Tibial artery (tissue), 4 donors: ENCODE data around the gene ARRB1.
A peak's percentile ranks its signal among the peaks of the same experiment; 100 is the strongest.

Source experiments
- DNase-seq, 2 donors: peaks; one replicate each; pipeline ENCODE4 v3.0.0-alpha.2; 2019
- H3K27ac ChIP-seq, 2 donors: fragments of 200-600 bp; sonication (generic) in 1 of 2; 1 replicate in 1 of 2; 2 replicates in 1 of 2; pipeline ENCODE4 v1.5.1; 2018 to 2019; ENCODE audit warnings: mild to moderate bottlenecking in 1 of 2
- H3K27me3 ChIP-seq, 2 donors: fragments of 200-600 bp; sonication (generic) in 1 of 2; one replicate each; pipeline versions ENCODE4 v1.5.1 to v1.6.0; 2016 to 2019
- H3K36me3 ChIP-seq, 3 donors: fragments of 200-600 bp; sonication (generic) in 2 of 3; one replicate each; pipeline ENCODE4 v1.5.1; 2016 to 2019; ENCODE audit warnings: mild to moderate bottlenecking in 2 of 3
- H3K4me1 ChIP-seq, 4 donors: fragments of 200-600 bp; sonication (generic) in 2 of 4; 1 replicate in 3 of 4; 2 replicates in 1 of 4; pipeline ENCODE4 v1.5.1; 2016 to 2019
- H3K4me3 ChIP-seq, 2 donors: fragments of 200-600 bp; sonication (generic) in 1 of 2; 1 replicate in 1 of 2; 2 replicates in 1 of 2; pipeline ENCODE4 v1.5.1; 2018 to 2019; ENCODE audit warnings: mild to moderate bottlenecking in 2 of 2
- H3K9me3 ChIP-seq, 3 donors: fragments of 200-600 bp; sonication (generic) in 1 of 3; one replicate each; pipeline ENCODE4 v1.5.1; 2016 to 2019
- intact Hi-C: fragments of 100-400 bp; cut with DNase I; formaldehyde crosslinking; loops from one replicate; pipeline ENCODE4 v1.15.0; 2023; ENCODE audit warnings: low total_unique reads
- TF ChIP-seq, protein P1 (sequence below), 2 experiments: fragments of 200-600 bp in 1 of 2; fragments of 450-650 bp in 1 of 2; IDR thresholded peaks; one replicate each; pipeline ENCODE4 v1.5.1; 2017 to 2019; ENCODE audit warnings: antibody characterized with exemption in 2 of 2, mild to moderate bottlenecking in 1 of 2, moderate library complexity in 1 of 2

The ARRB1 gene

GRCh38 chr11:75389925-75390324 is 38.5 kb upstream of the ARRB1 start:
- intact Hi-C loops, result loop anchor here (2.0 to 10.0 kb wide), 3 partner anchors 55 to 141 kb away; no protein-coding TSS in a partner anchor
- H3K4me1 ChIP-seq, result peaks cover 0 to 8% (median 0%) of the 10 kb centered on the region in 4 donors
- TF ChIP-seq, protein P1, sequence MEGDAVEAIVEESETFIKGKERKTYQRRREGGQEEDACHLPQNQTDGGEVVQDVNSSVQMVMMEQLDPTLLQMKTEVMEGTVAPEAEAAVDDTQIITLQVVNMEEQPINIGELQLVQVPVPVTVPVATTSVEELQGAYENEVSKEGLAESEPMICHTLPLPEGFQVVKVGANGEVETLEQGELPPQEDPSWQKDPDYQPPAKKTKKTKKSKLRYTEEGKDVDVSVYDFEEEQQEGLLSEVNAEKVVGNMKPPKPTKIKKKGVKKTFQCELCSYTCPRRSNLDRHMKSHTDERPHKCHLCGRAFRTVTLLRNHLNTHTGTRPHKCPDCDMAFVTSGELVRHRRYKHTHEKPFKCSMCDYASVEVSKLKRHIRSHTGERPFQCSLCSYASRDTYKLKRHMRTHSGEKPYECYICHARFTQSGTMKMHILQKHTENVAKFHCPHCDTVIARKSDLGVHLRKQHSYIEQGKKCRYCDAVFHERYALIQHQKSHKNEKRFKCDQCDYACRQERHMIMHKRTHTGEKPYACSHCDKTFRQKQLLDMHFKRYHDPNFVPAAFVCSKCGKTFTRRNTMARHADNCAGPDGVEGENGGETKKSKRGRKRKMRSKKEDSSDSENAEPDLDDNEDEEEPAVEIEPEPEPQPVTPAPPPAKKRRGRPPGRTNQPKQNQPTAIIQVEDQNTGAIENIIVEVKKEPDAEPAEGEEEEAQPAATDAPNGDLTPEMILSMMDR (IDR thresholded peaks at IDR 0.05), result no peak
- peaks cover 0 to 13% of the 10 kb centered on the region in 2 donors for H3K27me3 ChIP-seq
- H3K9me3 ChIP-seq, result no peaks in the 10 kb centered on the region
- peak in 1 of 2 donors; percentile 55 for DNase-seq
- H3K27ac ChIP-seq, result no peak overlapping the region
- H3K4me3 ChIP-seq, result no peak overlapping the region
- H3K36me3 ChIP-seq, result no peaks in the 10 kb centered on the region

DNA sequence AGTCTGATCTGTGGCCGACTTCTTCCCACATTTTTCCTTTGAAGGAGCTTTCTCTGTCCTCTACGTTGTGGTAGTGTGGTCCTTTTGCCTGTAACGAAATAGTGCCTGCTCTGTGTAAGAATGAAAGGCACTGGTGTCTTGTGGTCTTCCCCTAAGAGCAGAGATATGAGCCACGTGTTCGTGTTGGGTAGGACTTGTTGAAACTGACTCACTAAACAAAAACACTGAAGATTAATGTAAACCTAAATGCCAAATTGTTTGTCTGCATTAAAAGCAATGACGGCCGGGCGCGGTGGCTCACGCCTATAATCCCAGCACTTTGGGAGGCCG is 37.8 kb upstream of the ARRB1 start:
- no peak overlapping the region for H3K4me3 ChIP-seq
- no peaks in the 10 kb centered on the region for H3K36me3 ChIP-seq
- H3K9me3 ChIP-seq, result no peaks in the 10 kb centered on the region
- H3K27ac ChIP-seq, result no peak overlapping the region
- peaks cover 0 to 17% of the 10 kb centered on the region in 2 donors for H3K27me3 ChIP-seq
- intact Hi-C loops, result loop anchor here (2.0 to 10.0 kb wide), 2 partner anchors 64 to 142 kb away; no protein-coding TSS in a partner anchor
- DNase-seq, result peak in 1 of 2 donors; percentile 0
- TF ChIP-seq, protein P1 (IDR thresholded peaks at IDR 0.05), result no peak
- peaks cover 0 to 8% (median 0%) of the 10 kb centered on the region in 4 donors for H3K4me1 ChIP-seq

DNA sequence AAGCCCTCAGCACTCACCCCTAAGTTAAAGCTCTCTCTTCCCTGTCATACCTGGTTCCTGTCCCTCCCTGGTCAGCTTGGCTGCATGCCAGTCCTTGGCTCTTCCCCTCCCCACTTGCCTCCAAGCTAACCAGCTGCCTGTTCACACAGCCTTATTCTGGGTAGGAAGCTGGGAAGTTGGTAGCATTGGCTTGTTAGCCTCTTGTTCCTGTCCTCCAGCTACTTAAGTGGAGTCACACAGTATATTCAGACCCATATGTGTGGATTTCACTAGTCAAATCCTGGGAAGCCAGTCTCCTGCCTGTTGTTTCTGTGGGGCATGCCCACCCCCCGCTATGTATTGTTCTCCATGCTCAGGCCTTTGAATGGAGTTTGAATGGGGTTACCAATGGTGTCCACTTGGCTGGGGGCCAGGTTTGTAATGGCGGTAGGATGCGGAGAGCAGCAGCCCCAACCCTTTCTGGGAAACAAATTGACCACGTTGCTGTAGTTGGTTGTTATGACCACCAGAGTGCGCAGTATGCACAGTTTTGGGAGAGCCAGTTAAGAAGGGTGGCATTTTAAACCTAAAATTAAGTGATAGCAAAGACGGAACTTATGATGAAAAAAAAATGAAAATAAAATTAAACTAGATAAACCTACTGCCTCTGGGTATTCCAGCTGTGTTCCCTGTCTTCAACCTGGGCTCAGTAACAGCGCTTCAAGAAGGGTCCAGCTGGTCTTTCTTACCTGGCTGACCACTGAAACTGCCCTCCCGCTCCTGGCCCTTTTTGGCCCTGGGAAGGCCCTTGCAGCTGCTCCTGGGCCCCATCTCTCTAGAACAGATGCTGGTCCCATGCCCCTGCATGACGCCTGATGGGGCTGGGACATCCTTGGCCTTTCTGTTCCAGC is 37.2 kb upstream of the ARRB1 start:
- peaks cover 0 to 17% of the 10 kb centered on the region in 2 donors for H3K27me3 ChIP-seq
- TF ChIP-seq, protein P1 (IDR thresholded peaks at IDR 0.05), result peak; percentile 81 to 83
- H3K27ac ChIP-seq, result no peak overlapping the region
- no peaks in the 10 kb centered on the region for H3K36me3 ChIP-seq
- peak; percentile 60 to 78 for DNase-seq
- no peak overlapping the region for H3K4me3 ChIP-seq
- intact Hi-C loops, result loop anchor here (2.0 to 10.0 kb wide), 2 partner anchors 64 to 142 kb away; no protein-coding TSS in a partner anchor
- H3K9me3 ChIP-seq, result no peaks in the 10 kb centered on the region
- H3K4me1 ChIP-seq, result peaks cover 0 to 8% (median 0%) of the 10 kb centered on the region in 4 donors

DNA sequence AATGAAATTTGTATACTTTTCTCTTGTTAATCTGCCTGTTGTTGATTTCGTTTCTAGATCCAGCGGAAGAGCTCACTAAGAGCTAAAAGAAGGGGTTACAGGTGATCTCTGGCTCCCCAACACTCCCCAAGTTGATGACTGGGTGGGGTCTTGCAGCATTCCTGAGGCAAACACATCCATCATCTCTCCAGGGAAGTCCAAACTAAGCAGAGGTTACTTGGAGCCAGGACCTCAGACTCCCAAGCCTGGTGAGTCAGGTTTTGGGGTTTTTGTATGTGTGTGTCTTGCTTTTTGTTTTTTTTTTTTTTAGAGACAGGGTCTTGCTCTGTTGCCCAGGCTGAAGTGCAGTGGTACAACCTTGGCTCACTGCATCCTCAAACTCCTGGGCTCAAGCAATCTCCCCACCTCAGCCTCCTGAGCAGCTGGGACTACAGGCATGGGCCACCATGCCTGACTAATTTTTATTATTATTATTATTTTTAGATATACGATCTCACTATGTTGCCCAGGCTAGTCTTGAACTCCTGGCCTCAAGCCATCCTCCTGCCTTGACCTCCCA is 36.4 kb upstream of the ARRB1 start:
- no peak overlapping the region for H3K4me3 ChIP-seq
- intact Hi-C loops, result loop anchor here (2.0 to 10.0 kb wide), 2 partner anchors 63 to 143 kb away; no protein-coding TSS in a partner anchor
- no peak overlapping the region for H3K27ac ChIP-seq

DNA sequence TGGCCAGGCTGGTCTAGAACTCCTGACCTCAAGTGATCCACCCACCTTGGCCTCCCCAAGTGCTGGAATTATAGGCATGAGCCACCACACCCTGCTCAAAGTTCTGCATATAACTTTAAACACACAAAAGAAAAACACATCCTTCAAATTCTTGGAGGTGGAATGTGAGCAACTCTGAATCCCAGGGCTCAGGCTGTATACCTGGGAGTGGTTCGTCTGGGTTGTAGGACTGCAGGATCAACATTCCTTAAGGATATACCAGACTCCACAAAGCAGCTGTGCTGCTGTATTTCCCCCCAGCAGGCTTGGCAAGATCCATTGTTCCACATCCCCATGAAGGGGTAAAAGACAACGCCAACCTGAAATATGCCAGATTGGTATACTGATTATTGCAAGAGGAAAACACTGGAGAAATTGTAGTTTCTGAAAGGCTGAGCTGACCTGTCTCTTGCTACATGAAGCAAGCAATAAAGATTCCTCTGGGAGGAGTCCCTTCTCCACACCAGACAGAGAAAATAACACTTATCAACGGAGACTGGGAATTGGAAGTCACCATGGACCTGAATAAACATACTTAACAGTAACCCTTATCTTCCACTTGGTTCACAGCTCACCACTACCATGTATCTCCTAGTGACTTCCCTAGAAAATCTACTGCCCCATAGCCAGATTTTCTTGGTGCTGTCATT is 35.6 kb upstream of the ARRB1 start:
- intact Hi-C loops, result loop anchor here (10.0 kb wide), 1 partner anchor 62 kb away; no protein-coding TSS in a partner anchor
- Histone ChIP-seq H3K27ac (no peak overlapping the region), H3K27me3 (peaks cover 0 to 17% of the 10 kb centered on the region in 2 donors), H3K4me1 (peaks cover 0 to 8% (median 0%) of the 10 kb centered on the region in 4 donors), H3K9me3 (no peaks in the 10 kb centered on the region), H3K4me3 (no peak overlapping the region), H3K36me3 (no peaks in the 10 kb centered on the region)
- peak in 1 of 2 donors; percentile 16 for DNase-seq
- TF ChIP-seq, protein P1 (IDR thresholded peaks at IDR 0.05), result no peak

More for the DNA sequence above, 36.4 kb upstream of the ARRB1 start:
- H3K27me3 ChIP-seq, result peaks cover 0 to 17% of the 10 kb centered on the region in 2 donors
- H3K4me1 ChIP-seq, result peaks cover 0 to 8% (median 0%) of the 10 kb centered on the region in 4 donors
- no peaks in the 10 kb centered on the region for H3K9me3 ChIP-seq
- H3K36me3 ChIP-seq, result no peaks in the 10 kb centered on the region
- peak in 1 of 2 donors; percentile 44 for DNase-seq
- TF ChIP-seq, protein P1 (IDR thresholded peaks at IDR 0.05), result no peak
